ENCODE measurements around the gene NIN.

DNA sequence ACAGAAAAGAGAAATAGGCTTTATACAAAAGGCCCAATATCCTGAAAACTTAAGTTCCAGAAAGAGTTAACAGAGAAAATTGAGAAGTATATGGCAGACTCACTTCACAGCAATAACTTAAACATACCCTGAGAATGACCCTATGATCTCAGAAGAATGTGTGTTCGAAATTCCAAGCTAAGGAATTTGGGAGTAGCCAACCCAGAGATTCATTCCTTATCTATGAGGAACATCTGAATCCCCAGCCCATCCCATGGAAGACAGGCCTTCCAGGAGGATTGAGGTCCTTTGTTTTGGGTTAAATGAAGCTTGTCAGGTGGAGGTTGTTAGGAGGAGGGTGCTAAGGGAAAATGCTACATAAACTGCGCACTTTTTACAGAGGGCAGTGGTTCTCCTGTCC lies 155.4 kb downstream of the NIN start:
- TF ChIP-seq, protein P1, sequence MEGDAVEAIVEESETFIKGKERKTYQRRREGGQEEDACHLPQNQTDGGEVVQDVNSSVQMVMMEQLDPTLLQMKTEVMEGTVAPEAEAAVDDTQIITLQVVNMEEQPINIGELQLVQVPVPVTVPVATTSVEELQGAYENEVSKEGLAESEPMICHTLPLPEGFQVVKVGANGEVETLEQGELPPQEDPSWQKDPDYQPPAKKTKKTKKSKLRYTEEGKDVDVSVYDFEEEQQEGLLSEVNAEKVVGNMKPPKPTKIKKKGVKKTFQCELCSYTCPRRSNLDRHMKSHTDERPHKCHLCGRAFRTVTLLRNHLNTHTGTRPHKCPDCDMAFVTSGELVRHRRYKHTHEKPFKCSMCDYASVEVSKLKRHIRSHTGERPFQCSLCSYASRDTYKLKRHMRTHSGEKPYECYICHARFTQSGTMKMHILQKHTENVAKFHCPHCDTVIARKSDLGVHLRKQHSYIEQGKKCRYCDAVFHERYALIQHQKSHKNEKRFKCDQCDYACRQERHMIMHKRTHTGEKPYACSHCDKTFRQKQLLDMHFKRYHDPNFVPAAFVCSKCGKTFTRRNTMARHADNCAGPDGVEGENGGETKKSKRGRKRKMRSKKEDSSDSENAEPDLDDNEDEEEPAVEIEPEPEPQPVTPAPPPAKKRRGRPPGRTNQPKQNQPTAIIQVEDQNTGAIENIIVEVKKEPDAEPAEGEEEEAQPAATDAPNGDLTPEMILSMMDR (IDR thresholded peaks at IDR 0.05; ENCODE audit: insufficient read depth, low read depth, low read length): no peak
- TF ChIP-seq EZH2 (IDR thresholded peaks at IDR 0.05; ENCODE audit: insufficient read depth, low read length): no peak

Data from astrocyte (in vitro differentiated cells and primary cell).